ENCODE measurements around the gene TLCD2.
A peak's percentile ranks its signal among the peaks of the same experiment; 100 is the strongest.

TLCD2 gene

GRCh38 chr17:1693339-1693738 lies 16.8 kb downstream of the TLCD2 start:
- TF ChIP-seq MAX (IDR thresholded peaks at IDR 0.05): no peak

- no peak for TF ChIP-seq RAD21 (IDR thresholded peaks at IDR 0.05; ENCODE audit: low read depth)
- TF ChIP-seq ZBTB7A (IDR thresholded peaks at IDR 0.05; ENCODE audit: low read depth): no peak
- TF ChIP-seq, protein P1, sequence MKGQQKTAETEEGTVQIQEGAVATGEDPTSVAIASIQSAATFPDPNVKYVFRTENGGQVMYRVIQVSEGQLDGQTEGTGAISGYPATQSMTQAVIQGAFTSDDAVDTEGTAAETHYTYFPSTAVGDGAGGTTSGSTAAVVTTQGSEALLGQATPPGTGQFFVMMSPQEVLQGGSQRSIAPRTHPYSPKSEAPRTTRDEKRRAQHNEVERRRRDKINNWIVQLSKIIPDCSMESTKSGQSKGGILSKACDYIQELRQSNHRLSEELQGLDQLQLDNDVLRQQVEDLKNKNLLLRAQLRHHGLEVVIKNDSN (IDR thresholded peaks at IDR 0.05): no peak
- no peak for TF ChIP-seq TCF12 (IDR thresholded peaks at IDR 0.05; ENCODE audit: low read depth)
- TF ChIP-seq TAF1 (IDR thresholded peaks at IDR 0.05; ENCODE audit: low read depth): no peak
Observed at GRCh38 chr17:1690544-1691221, 19.5 kb downstream of the TLCD2 start.

- TF ChIP-seq FOXM1 (IDR thresholded peaks at IDR 0.05; ENCODE audit: borderline replicate concordance, low read depth) (no peak), RAD21 (IDR thresholded peaks at IDR 0.05; ENCODE audit: low read depth) (no peak), TEAD4 (IDR thresholded peaks at IDR 0.05) (no peak), EP300 (IDR thresholded peaks at IDR 0.05; ENCODE audit: borderline replicate concordance) (no peak), CREB1 (IDR thresholded peaks at IDR 0.05; ENCODE audit: low read depth) (no peak), NFIC (IDR thresholded peaks at IDR 0.05) (no peak), TAF1 (IDR thresholded peaks at IDR 0.05; ENCODE audit: low read depth) (no peak), MAX (IDR thresholded peaks at IDR 0.05) (no peak), ZBTB7A (IDR thresholded peaks at IDR 0.05; ENCODE audit: low read depth) (no peak), CEBPB (IDR thresholded peaks at IDR 0.05) (no peak), TCF12 (IDR thresholded peaks at IDR 0.05; ENCODE audit: low read depth) (no peak), EGR1 (IDR thresholded peaks at IDR 0.05) (no peak), REST (IDR thresholded peaks at IDR 0.05; ENCODE audit: low read depth) (no peak)
- TF ChIP-seq, protein P1 (IDR thresholded peaks at IDR 0.05): no peak
Observed at GRCh38 chr17:1686086-1686485, 24.1 kb downstream of the TLCD2 start.

DNA sequence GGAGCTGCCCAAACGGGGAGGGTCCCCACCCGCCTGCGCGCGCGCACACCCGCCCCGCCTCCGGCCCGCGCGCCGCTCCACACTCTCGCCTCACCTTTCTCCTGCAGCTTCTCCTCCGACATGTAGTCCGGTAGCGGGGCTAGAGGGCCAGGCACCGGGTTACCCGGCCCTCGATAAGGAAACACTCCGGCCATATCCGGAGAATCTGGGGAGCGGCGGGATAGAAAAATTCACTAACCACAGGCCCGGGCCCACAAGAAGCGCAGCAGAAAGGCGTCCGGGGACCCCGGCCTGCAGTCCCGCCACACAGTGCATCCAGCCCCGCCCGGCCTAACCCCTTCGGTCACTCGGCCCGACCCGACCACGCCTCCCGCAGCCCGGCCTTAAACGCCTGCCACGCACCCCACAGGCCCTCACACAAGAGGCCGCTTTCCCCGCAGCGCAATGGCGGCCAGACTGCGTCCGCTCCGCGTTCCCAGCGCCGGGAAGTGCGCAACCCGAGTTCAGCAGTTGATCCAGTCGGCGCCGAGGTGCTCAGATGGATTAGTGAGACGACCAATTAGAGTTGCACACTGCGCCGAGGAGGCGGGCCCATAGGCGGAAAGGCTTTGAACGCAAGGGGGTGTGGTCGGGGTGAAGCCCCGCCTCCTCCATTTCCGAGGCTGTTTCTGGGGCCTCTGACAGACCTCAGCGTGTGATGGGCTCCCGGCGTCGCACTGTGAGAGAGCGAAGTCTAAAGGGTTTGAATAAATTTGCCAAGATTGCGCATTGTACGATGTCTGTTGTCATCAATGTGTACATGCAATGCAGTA lies 25.6 kb downstream of the TLCD2 start, which contains the start of gene PRPF8:
Gene PRPF8 (minus strand): TSS at position 490 of the 812 bp plus-strand sequence. CDS start 296 bp downstream, at position 194.
- TF ChIP-seq TAF1 (IDR thresholded peaks at IDR 0.05; ENCODE audit: low read depth): peak; percentile 76; the same call in 1 of the 2 replicates
- peak; percentile 85 for TF ChIP-seq MAX (IDR thresholded peaks at IDR 0.05)
- 0 out of 2 replicates have a peak, but pooled peaks have one; percentile 2 for TF ChIP-seq CEBPB (IDR thresholded peaks at IDR 0.05)
- peak; percentile 76 for TF ChIP-seq CREB1 (IDR thresholded peaks at IDR 0.05; ENCODE audit: low read depth)
- TF ChIP-seq TEAD4 (IDR thresholded peaks at IDR 0.05): 0 out of 2 replicates have a peak, but pooled peaks have one; percentile 21
- TF ChIP-seq EGR1 (IDR thresholded peaks at IDR 0.05): no peak; the same call in 1 of the 2 replicates
- peak; percentile 15; the same call in 1 of the 2 replicates for TF ChIP-seq EP300 (IDR thresholded peaks at IDR 0.05; ENCODE audit: borderline replicate concordance)
- TF ChIP-seq NFIC (IDR thresholded peaks at IDR 0.05): peak; percentile 4; the same call in 1 of the 2 replicates
- no peak for TF ChIP-seq ZBTB7A (IDR thresholded peaks at IDR 0.05; ENCODE audit: low read depth)
- TF ChIP-seq TCF12 (IDR thresholded peaks at IDR 0.05; ENCODE audit: low read depth): peak; percentile 75
- no peak for TF ChIP-seq REST (IDR thresholded peaks at IDR 0.05; ENCODE audit: low read depth)
- peak; percentile 96 for TF ChIP-seq YY1 (IDR thresholded peaks at IDR 0.05; ENCODE audit: low read depth)

DNA sequence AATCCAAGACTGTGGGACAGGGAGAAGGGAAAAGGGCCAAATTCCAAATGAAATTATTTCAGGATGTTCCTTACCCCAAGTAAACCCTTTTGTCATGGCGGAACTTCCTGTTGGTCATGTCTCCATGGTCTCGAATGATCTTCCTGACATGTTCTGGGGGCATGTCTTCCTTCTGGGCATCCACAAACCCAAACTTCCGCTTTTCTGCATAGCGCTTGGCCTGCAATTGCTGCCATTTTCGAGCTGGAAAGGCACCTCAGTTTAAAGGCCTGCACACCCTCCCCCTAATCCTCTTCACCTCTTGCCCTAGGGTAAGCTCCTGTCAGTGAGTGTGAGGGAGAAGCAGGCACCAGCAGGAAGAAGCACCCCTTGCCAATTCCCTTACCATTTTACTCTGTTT lies 26.7 kb downstream of the TLCD2 start:
- TF ChIP-seq RAD21 (IDR thresholded peaks at IDR 0.05; ENCODE audit: low read depth): no peak
- no peak for TF ChIP-seq ZBTB7A (IDR thresholded peaks at IDR 0.05; ENCODE audit: low read depth)
- TF ChIP-seq NFIC (IDR thresholded peaks at IDR 0.05): no peak
- TF ChIP-seq CREB1 (IDR thresholded peaks at IDR 0.05; ENCODE audit: low read depth): no peak
